GM23338 (cell line): Measurements from ENCODE around the gene RAB3GAP1. TPM values are rescaled to one million over a fixed set of nuclear protein-coding genes. Genes with fewer than 3 reads are reported as not detected.

Experiments
- ATAC-seq: fragments of 200-7000 bp; cut with Tn5 transposase; 3 replicates; pipeline ENCODE4 v1.9.1; 2020
- DNase-seq: peaks from one replicate; pipeline ENCODE4 v3.0.0-alpha.2; 2015; ENCODE audit warnings: low spot score
- H2AFZ ChIP-seq: fragments of 200-600 bp; sonication (generic); 2 replicates; pipeline ENCODE4 v1.8.0; 2016; ENCODE audit warnings: antibody characterized with exemption, mild to moderate bottlenecking, moderate library complexity
- H3F3A ChIP-seq: fragments of 200-600 bp; sonication (generic); replicated peaks from 2 replicates; pipeline ENCODE4 v1.8.0; 2017; ENCODE audit warnings: antibody characterized with exemption, mixed run types, low read depth
- H3K27ac ChIP-seq: fragments of 200-600 bp; sonication (generic); 2 replicates; pipeline ENCODE4 v1.6.1; 2016; ENCODE audit warnings: low read depth
- H3K27me3 ChIP-seq: fragments of 200-600 bp; sonication (generic); 2 replicates; pipeline ENCODE4 v1.8.0; 2016; ENCODE audit warnings: mild to moderate bottlenecking, mixed run types, moderate library complexity; ENCODE audit not compliant: insufficient read depth
- H3K36me3 ChIP-seq: fragments of 200-600 bp; sonication (generic); 2 replicates; pipeline ENCODE4 v1.8.0; 2016; ENCODE audit warnings: mild to moderate bottlenecking; ENCODE audit not compliant: insufficient read depth
- H3K4me1 ChIP-seq: fragments of 200-600 bp; sonication (generic); 2 replicates; pipeline ENCODE4 v1.8.0; 2016; ENCODE audit warnings: mild to moderate bottlenecking, moderate library complexity; ENCODE audit not compliant: insufficient read depth
- H3K4me2 ChIP-seq: fragments of 200-600 bp; sonication (generic); 2 replicates; pipeline ENCODE4 v1.7.1; 2017; ENCODE audit warnings: mixed run types
- H3K4me3 ChIP-seq: fragments of 200-600 bp; sonication (generic); 2 replicates; pipeline ENCODE4 v1.6.1; 2016; ENCODE audit warnings: mixed run types
- H3K79me2 ChIP-seq: fragments of 200-600 bp; sonication (generic); replicated peaks from 2 replicates; pipeline ENCODE4 v1.8.0; 2017; ENCODE audit warnings: mild to moderate bottlenecking; ENCODE audit not compliant: insufficient read depth
- H3K9me2 ChIP-seq: fragments of 200-600 bp; sonication (generic); 2 replicates; pipeline ENCODE4 v1.8.0; 2017; ENCODE audit not compliant: insufficient read depth
- H4K20me1 ChIP-seq: fragments of 200-600 bp; sonication (generic); replicated peaks from 2 replicates; pipeline ENCODE4 v1.8.0; 2017; ENCODE audit warnings: mild to moderate bottlenecking; ENCODE audit not compliant: insufficient read depth
- H3K27ac Mint-ChIP-seq: 2 replicates; pipeline ENCODE4 v1.8.0; 2020; ENCODE audit warnings: inconsistent platforms, mild to moderate bottlenecking, moderate library complexity, mixed read lengths
- H3K27me3 Mint-ChIP-seq: 3 replicates; pipeline ENCODE4 v1.8.0; 2022; ENCODE audit warnings: low read depth, mild to moderate bottlenecking, moderate library complexity, mixed read lengths, inconsistent platforms; ENCODE audit not compliant: insufficient read depth, poor library complexity
- H3K36me3 Mint-ChIP-seq: 3 replicates; pipeline ENCODE4 v1.8.0; 2021; ENCODE audit warnings: low read depth, mild to moderate bottlenecking, inconsistent platforms, moderate library complexity, mixed read lengths
- H3K4me1 Mint-ChIP-seq: 3 replicates; pipeline ENCODE4 v1.8.0; 2020; ENCODE audit warnings: mild to moderate bottlenecking, inconsistent platforms, mixed read lengths
- H3K4me3 Mint-ChIP-seq: 3 replicates; pipeline ENCODE4 v1.8.0; 2021; ENCODE audit warnings: moderate library complexity, mild to moderate bottlenecking, inconsistent platforms, mixed read lengths
- H3K9me3 Mint-ChIP-seq: 3 replicates; pipeline ENCODE4 v1.8.0; 2020; ENCODE audit warnings: moderate library complexity, mild to moderate bottlenecking, inconsistent platforms, mixed read lengths
- CREB1 ChIP-seq: fragments of 250-450 bp; sonication (Bioruptor Pico); IDR thresholded peaks from 2 replicates; pipeline ENCODE4 v1.5.0; 2020; ENCODE audit warnings: low read depth, mild to moderate bottlenecking, moderate library complexity
- CTCF ChIP-seq, 2 experiments: fragments of 200-600 bp in 1 of 2; sonication (generic) in 1 of 2; conservative IDR thresholded peaks; 2 replicates each; pipeline versions ENCODE4 v1.5.1 to v1.6.1; 2016 to 2017; ENCODE audit warnings: antibody characterized with exemption in 2 of 2, low read depth in 2 of 2, mild to moderate bottlenecking in 2 of 2, moderate library complexity in 1 of 2
- EZH2phosphoT487 ChIP-seq: fragments of 200-600 bp; sonication (generic); IDR thresholded peaks from one replicate; pipeline ENCODE4 v1.8.1; 2018; ENCODE audit warnings: antibody characterized with exemption; ENCODE audit not compliant: unreplicated experiment
- NANOG ChIP-seq: IDR thresholded peaks from 2 replicates; pipeline ENCODE4 v1.6.1; 2016; ENCODE audit warnings: antibody characterized with exemption, borderline replicate concordance
- POLR2AphosphoS5 ChIP-seq: IDR thresholded peaks from 2 replicates; pipeline ENCODE4 v1.6.1; 2016; ENCODE audit warnings: antibody characterized with exemption, low read depth
- REST ChIP-seq: IDR thresholded peaks from one replicate; pipeline ENCODE4 v1.6.1; 2018; ENCODE audit warnings: antibody characterized with exemption; ENCODE audit not compliant: unreplicated experiment
- STAT1 ChIP-seq: IDR thresholded peaks from one replicate; pipeline ENCODE4 v1.6.1; 2016; ENCODE audit warnings: antibody characterized with exemption; ENCODE audit not compliant: unreplicated experiment
- ZNF114 ChIP-seq: fragments of 250-450 bp; sonication (Bioruptor Pico); IDR thresholded peaks from 2 replicates; pipeline ENCODE4 v1.5.0; 2020; ENCODE audit warnings: mild to moderate bottlenecking, moderate library complexity
- ZNF331 ChIP-seq: fragments of 250-450 bp; sonication (Bioruptor Pico); IDR thresholded peaks from 2 replicates; pipeline ENCODE4 v1.5.0; 2020; ENCODE audit warnings: low read depth, mild to moderate bottlenecking, moderate library complexity
- polyA plus RNA-seq: library from polyadenylated mRNA; unstranded; fragments of >200 nt; fragmentation: Nextera tagmentation; extraction: Ambion mirVana; gene quantifications from 2 replicates; pipeline ENCODE4 v1.2.1, GENCODE V29; 2016
- total RNA-seq: library from RNA; depleted of rRNA; stranded (reverse); fragments of >200 nt; shearing (Covaris generic); gene quantifications from 2 replicates; pipeline ENCODE4 v1.2.3, GENCODE V29; 2014

RAB3GAP1 gene
- total and polyA plus RNA-seq, 2 experiments from 2014 or later, result 22.5 to 40.4 TPM

- no peak for TF ChIP-seq EZH2phosphoT487
- no peak for TF ChIP-seq POLR2AphosphoS5
- TF ChIP-seq CREB1 (CRISPR knock-in tag), result no peak
- TF ChIP-seq ZNF331 (CRISPR knock-in tag), result no peak
Measured at GRCh38 chr2:135167273-135167672, 115.2 kb downstream of the RAB3GAP1 start (continued).

GRCh38 chr2:135168204-135168856 is 116.2 kb downstream of the RAB3GAP1 start:
- ATAC-seq, result peak; percentile 52
- Histone ChIP-seq H3K79me2 (no peaks in the 10 kb centered on the region), H3K4me1 (no peaks in the 10 kb centered on the region), H3K4me3 (no peak overlapping the region), H2AFZ (no peak overlapping the region), H3F3A (no peaks in the 10 kb centered on the region), H4K20me1 (peaks cover 4% of the 10 kb centered on the region), H3K27ac (0 out of 2 replicates have a peak overlapping the region, but pooled peaks have one; percentile 3), H3K4me2 (peak overlapping the region; percentile 28; the same call in 1 of the 2 replicates), H3K27me3 (no peaks in the 10 kb centered on the region), H3K9me2 (no peaks in the 10 kb centered on the region), H3K36me3 (peaks cover 43% of the 10 kb centered on the region)
- peak overlapping the region; percentile 66 for H3K27ac Mint-ChIP-seq
- no peak for DNase-seq
- no peaks in the 10 kb centered on the region; the same call in 2 of the 3 replicates for H3K9me3 Mint-ChIP-seq
- H3K4me1 Mint-ChIP-seq, result peaks cover 8% of the 10 kb centered on the region; the same call in 1 of the 3 replicates
- TF ChIP-seq REST, result no peak
- TF ChIP-seq NANOG, result no peak
- no peak for TF ChIP-seq EZH2phosphoT487
- no peak for TF ChIP-seq ZNF331 (CRISPR knock-in tag)
- TF ChIP-seq ZNF114 (CRISPR knock-in tag), result no peak
- TF ChIP-seq CTCF (conservative IDR thresholded peaks at IDR 0.05; ENCODE audit: low read depth in 2 of 2), result 0 out of 4 replicates have a peak, but pooled peaks of 1 of the 2 experiments have one; percentile 18
- no peak for TF ChIP-seq STAT1
- peaks cover 62% of the 10 kb centered on the region for H3K36me3 Mint-ChIP-seq
- no peaks in the 10 kb centered on the region for H3K27me3 Mint-ChIP-seq
- H3K4me3 Mint-ChIP-seq, result no peak overlapping the region
